Uterus (tissue), 2 donors: ENCODE results near the gene CMTM8.

ENCODE experiments used
- POLR2A ChIP-seq, 2 donors: fragments of 450-650 bp; IDR thresholded peaks; one replicate each; pipeline ENCODE4 v1.6.1; 2016; ENCODE audit warnings: antibody characterized with exemption in 2 of 2, mild to moderate bottlenecking in 1 of 2, moderate library complexity in 1 of 2
- TF ChIP-seq, protein P1 (sequence below), 4 experiments: fragments of 200-600 bp in 2 of 4; fragments of 450-650 bp in 2 of 4; sonication (generic) in 2 of 4; IDR thresholded peaks; one replicate each; pipeline ENCODE4 v1.5.1; 2016 to 2019; ENCODE audit warnings: antibody characterized with exemption in 4 of 4, mild to moderate bottlenecking in 2 of 4, moderate library complexity in 1 of 4

GRCh38 chr3:32387512-32387911, 149.0 kb downstream of the CMTM8 start:
- TF ChIP-seq, protein P1, sequence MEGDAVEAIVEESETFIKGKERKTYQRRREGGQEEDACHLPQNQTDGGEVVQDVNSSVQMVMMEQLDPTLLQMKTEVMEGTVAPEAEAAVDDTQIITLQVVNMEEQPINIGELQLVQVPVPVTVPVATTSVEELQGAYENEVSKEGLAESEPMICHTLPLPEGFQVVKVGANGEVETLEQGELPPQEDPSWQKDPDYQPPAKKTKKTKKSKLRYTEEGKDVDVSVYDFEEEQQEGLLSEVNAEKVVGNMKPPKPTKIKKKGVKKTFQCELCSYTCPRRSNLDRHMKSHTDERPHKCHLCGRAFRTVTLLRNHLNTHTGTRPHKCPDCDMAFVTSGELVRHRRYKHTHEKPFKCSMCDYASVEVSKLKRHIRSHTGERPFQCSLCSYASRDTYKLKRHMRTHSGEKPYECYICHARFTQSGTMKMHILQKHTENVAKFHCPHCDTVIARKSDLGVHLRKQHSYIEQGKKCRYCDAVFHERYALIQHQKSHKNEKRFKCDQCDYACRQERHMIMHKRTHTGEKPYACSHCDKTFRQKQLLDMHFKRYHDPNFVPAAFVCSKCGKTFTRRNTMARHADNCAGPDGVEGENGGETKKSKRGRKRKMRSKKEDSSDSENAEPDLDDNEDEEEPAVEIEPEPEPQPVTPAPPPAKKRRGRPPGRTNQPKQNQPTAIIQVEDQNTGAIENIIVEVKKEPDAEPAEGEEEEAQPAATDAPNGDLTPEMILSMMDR (IDR thresholded peaks at IDR 0.05): no peak
- no peak for TF ChIP-seq POLR2A (IDR thresholded peaks at IDR 0.05)
